Type B pancreatic cell (in vitro differentiated cells): ENCODE data around the gene MED15. TPM values are rescaled to one million over a fixed set of nuclear protein-coding genes. Genes with fewer than 3 reads are reported as not detected.

Source experiments
- DNase-seq: peaks from one replicate; pipeline ENCODE4 v3.0.0; 2021; ENCODE audit warnings: mixed read lengths; ENCODE audit not compliant: unreplicated experiment; ENCODE audit errors: extremely low spot score
- H3K27ac Mint-ChIP-seq: 2 replicates; pipeline ENCODE4 v1.8.0; 2021; ENCODE audit warnings: mild to moderate bottlenecking, mixed read lengths
- H3K27me3 Mint-ChIP-seq: 2 replicates; pipeline ENCODE4 v1.8.0; 2021; ENCODE audit warnings: mixed read lengths
- H3K36me3 Mint-ChIP-seq: 2 replicates; pipeline ENCODE4 v1.8.0; 2021; ENCODE audit warnings: mixed read lengths
- H3K4me1 Mint-ChIP-seq: one replicate; pipeline ENCODE4 v1.8.0; 2021; ENCODE audit warnings: mixed read lengths; ENCODE audit not compliant: unreplicated experiment
- H3K4me3 Mint-ChIP-seq: 2 replicates; pipeline ENCODE4 v1.8.0; 2021; ENCODE audit warnings: mild to moderate bottlenecking, mixed read lengths
- H3K9me3 Mint-ChIP-seq: 2 replicates; pipeline ENCODE4 v1.8.0; 2021; ENCODE audit warnings: mixed read lengths
- CTCF ChIP-seq: fragments of 200-600 bp; sonication (generic); conservative IDR thresholded peaks from 2 replicates; pipeline ENCODE4 v1.5.0; 2021; ENCODE audit warnings: antibody characterized with exemption, mild to moderate bottlenecking
- total RNA-seq: library from RNA; stranded (reverse); gene quantifications from 2 replicates; pipeline ENCODE4 v1.2.1, GENCODE V29; 2021; ENCODE audit warnings: low replicate concordance

Gene MED15
- total RNA-seq, 1 donor from 2014 or later, result 90.8 TPM

- Mint-ChIP-seq H3K27me3 (no peaks in the 10 kb centered on the region), H3K4me3 (no peak overlapping the region), H3K4me1 (peaks cover 51% of the 10 kb centered on the region), H3K9me3 (no peaks in the 10 kb centered on the region), H3K36me3 (peaks cover 21% of the 10 kb centered on the region), H3K27ac (peak overlapping the region; percentile 76)
- no peak for DNase-seq
- no peak for TF ChIP-seq CTCF
Measured at GRCh38 chr22:20526628-20527355, 19.4 kb downstream of the MED15 start.

- peaks cover 14% of the 10 kb centered on the region for H3K36me3 Mint-ChIP-seq
- no peak overlapping the region for H3K27ac Mint-ChIP-seq
- peaks cover 51% of the 10 kb centered on the region for H3K4me1 Mint-ChIP-seq
- H3K4me3 Mint-ChIP-seq, result no peak overlapping the region
- no peak for TF ChIP-seq CTCF
- H3K27me3 Mint-ChIP-seq, result no peaks in the 10 kb centered on the region
- H3K9me3 Mint-ChIP-seq, result no peaks in the 10 kb centered on the region
- DNase-seq, result no peak
Measured at GRCh38 chr22:20528405-20528978, 21.1 kb downstream of the MED15 start.

- Mint-ChIP-seq H3K36me3 (peaks cover 14% of the 10 kb centered on the region), H3K27me3 (no peaks in the 10 kb centered on the region), H3K4me3 (peak overlapping the region; percentile 43), H3K9me3 (no peaks in the 10 kb centered on the region), H3K27ac (peak overlapping the region; percentile 98), H3K4me1 (peaks cover 43% of the 10 kb centered on the region)
- no peak for DNase-seq
- no peak for TF ChIP-seq CTCF
Measured at GRCh38 chr22:20530368-20531153, 23.2 kb downstream of the MED15 start.

GRCh38 chr22:20531154-20531403 is 23.7 kb downstream of the MED15 start:
- Mint-ChIP-seq H3K27ac (peak overlapping the region; percentile 98), H3K27me3 (no peaks in the 10 kb centered on the region), H3K4me3 (peak overlapping the region; percentile 55), H3K9me3 (no peaks in the 10 kb centered on the region), H3K36me3 (peaks cover 14% of the 10 kb centered on the region), H3K4me1 (peaks cover 43% of the 10 kb centered on the region)
- DNase-seq, result no peak
- TF ChIP-seq CTCF, result no peak

- DNase-seq, result no peak
- H3K36me3 Mint-ChIP-seq, result peaks cover 10% of the 10 kb centered on the region
- peaks cover 42% of the 10 kb centered on the region for H3K4me1 Mint-ChIP-seq
- H3K27me3 Mint-ChIP-seq, result no peaks in the 10 kb centered on the region
- H3K9me3 Mint-ChIP-seq, result no peaks in the 10 kb centered on the region
- H3K4me3 Mint-ChIP-seq, result peak overlapping the region; percentile 55
- no peak for TF ChIP-seq CTCF
- H3K27ac Mint-ChIP-seq, result peak overlapping the region; percentile 98
Measured at GRCh38 chr22:20531404-20532201, 24.2 kb downstream of the MED15 start.
